ENCODE results near the gene SRSF7.
"Not testable (repeated sequence)": the region's sequence is repeated elsewhere in the genome, so short reads cannot be mapped to it uniquely, and the experiment has no call there.

The SRSF7 gene

GRCh38 chr2:38750891-38751595, at the start of gene SRSF7:
TSS of gene SRSF7 (minus strand) at chr2:38751361. CDS start at chr2:38751256, 105 bp downstream.
- peak; percentile 97 for DNase-seq

- DNase-seq = no peak
These were observed 46.8 kb upstream of the SRSF7 start for GRCh38 chr2:38797953-38798352.

- no peak for DNase-seq
These were observed 46.1 kb upstream of the SRSF7 start for GRCh38 chr2:38797250-38797676.

- not testable (repeated sequence) for DNase-seq
These were observed 43.9 kb upstream of the SRSF7 start for GRCh38 chr2:38795016-38795415.

- no peak for DNase-seq
These were observed 43.2 kb upstream of the SRSF7 start for GRCh38 chr2:38794235-38794946.

- DNase-seq = no peak
These were observed 42.4 kb upstream of the SRSF7 start for GRCh38 chr2:38793511-38793910.

GRCh38 chr2:38792751-38793150, 41.6 kb upstream of the SRSF7 start:
- DNase-seq = no peak

GRCh38 chr2:38792321-38792720, 41.2 kb upstream of the SRSF7 start:
- DNase-seq = not testable (repeated sequence)

GRCh38 chr2:38791744-38792143, 40.6 kb upstream of the SRSF7 start:
- DNase-seq = no peak

GRCh38 chr2:38789691-38790090, 38.5 kb upstream of the SRSF7 start:
- DNase-seq = no peak

- DNase-seq = no peak
These were observed 37.1 kb upstream of the SRSF7 start for GRCh38 chr2:38788306-38788705.

GRCh38 chr2:38783586-38783985, 32.4 kb upstream of the SRSF7 start:
- no peak for DNase-seq

- DNase-seq = no peak
These were observed 27.5 kb upstream of the SRSF7 start for GRCh38 chr2:38778687-38779082.

GRCh38 chr2:38776531-38776930, 25.4 kb upstream of the SRSF7 start:
- no peak for DNase-seq

GRCh38 chr2:38775921-38776225, 24.7 kb upstream of the SRSF7 start:
- no peak for DNase-seq

- no peak for DNase-seq
These were observed 24.1 kb upstream of the SRSF7 start for GRCh38 chr2:38775097-38775920.

GRCh38 chr2:38771632-38772031, 20.5 kb upstream of the SRSF7 start:
- DNase-seq = no peak

- no peak for DNase-seq
These were observed 14.4 kb upstream of the SRSF7 start for GRCh38 chr2:38765551-38765950.

GRCh38 chr2:38765149-38765548, 14.0 kb upstream of the SRSF7 start:
- no peak for DNase-seq

- DNase-seq = no peak
These were observed 12.6 kb upstream of the SRSF7 start for GRCh38 chr2:38763728-38764127.

- no peak for DNase-seq
These were observed 12.1 kb upstream of the SRSF7 start for GRCh38 chr2:38763228-38763627.

GRCh38 chr2:38755891-38756290, 4.7 kb upstream of the SRSF7 start:
- DNase-seq = not testable (repeated sequence)

- no peak for DNase-seq
These were observed 3.3 kb upstream of the SRSF7 start for GRCh38 chr2:38754506-38754905.

GRCh38 chr2:38754049-38754448, 2.9 kb upstream of the SRSF7 start:
- DNase-seq = no peak

All from NCI-H187 treated with DMSO at 0.1 percent for 48 hours (cell line).